ENCODE data around the gene UAP1L1. TPM values are rescaled to one million over a fixed set of nuclear protein-coding genes. Genes with fewer than 3 reads are reported as not detected.

The UAP1L1 gene
- total and polyA plus RNA-seq, 4 donors, result 0.35 to 2.3 (median 1.7) TPM

DNA sequence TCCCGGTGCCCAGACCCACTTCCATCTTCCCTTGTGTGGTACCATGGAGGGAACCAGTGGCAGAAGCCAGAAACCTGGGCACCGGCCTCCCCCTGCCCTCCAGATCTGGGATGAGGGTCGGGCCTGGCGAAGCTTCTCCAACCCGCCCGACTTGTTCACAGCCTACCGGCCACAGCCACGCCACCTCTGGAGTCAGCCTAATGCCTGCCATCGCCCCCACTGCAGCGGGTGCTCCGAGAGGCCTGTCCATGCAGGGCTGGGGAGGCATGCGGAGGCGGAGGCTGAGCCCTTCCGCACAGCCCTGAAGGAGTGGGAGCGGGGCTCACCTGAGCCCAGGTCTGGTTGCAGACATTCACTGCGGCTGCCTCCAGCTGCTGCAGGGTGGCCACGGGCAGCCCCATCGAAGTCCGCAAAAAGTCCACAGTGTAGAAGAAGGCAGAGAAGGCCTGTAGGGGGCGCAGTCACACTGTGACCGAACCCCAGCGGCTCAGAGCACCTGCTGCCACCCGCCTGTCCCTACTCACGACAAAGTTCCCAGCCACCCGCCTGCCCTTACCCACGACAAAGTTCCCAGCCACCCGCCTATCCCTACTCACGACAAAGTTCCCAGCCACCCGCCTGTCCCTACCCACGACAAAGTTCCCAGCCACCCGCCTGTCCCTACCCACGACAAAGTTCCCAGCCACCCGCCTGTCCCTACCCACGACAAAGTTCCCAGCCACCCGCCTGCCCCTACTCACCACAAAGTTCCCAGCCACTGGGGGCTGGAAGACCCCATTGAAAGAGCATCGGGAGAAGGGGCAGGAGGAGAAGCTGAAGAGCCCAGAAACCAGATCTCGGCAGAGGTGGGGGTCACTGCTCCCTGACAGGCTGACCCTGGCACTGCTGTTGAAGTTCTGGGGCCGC, 27.5 kb upstream of the UAP1L1 start:
- Histone ChIP-seq H3K4me1 (ENCODE audit: control insufficient read depth in 4 of 4, insufficient read depth in 4 of 4, low read length in 3 of 4) (peaks cover 6 to 39% (median 13%) of the 10 kb centered on the region in 4 donors), H3K27ac (ENCODE audit: low read depth in 1 of 2, low read length in 2 of 2) (no peak overlapping the region), H3K36me3 (ENCODE audit: control insufficient read depth in 4 of 4, insufficient read depth in 3 of 4, low read depth in 1 of 4, low read length in 3 of 4) (no peaks in the 10 kb centered on the region), H3K27me3 (ENCODE audit: control insufficient read depth in 4 of 4, insufficient read depth in 4 of 4, low read length in 3 of 4) (peaks cover 6 to 14% (median 8%) of the 10 kb centered on the region in 4 donors), H3K4me3 (ENCODE audit: low read depth in 1 of 3, low read length in 3 of 3) (no peak overlapping the region), H3K9ac (ENCODE audit: low read depth in 1 of 2, low read length in 2 of 2) (no peak overlapping the region), H3K9me3 (ENCODE audit: control insufficient read depth in 4 of 4, low read length in 3 of 4) (no peaks in the 10 kb centered on the region)
- WGBS, result 48% methylated on average over 38 of the region's 38 CpGs
- TF ChIP-seq FOXA1 (IDR thresholded peaks at IDR 0.05) (no peak), FOXA2 (IDR thresholded peaks at IDR 0.05) (no peak), HNF4G (IDR thresholded peaks at IDR 0.05) (no peak), HNF4A (conservative IDR thresholded peaks at IDR 0.05) (no peak), ZBTB33 (IDR thresholded peaks at IDR 0.05) (no peak), JUND (IDR thresholded peaks at IDR 0.05) (no peak), TAF1 (conservative IDR thresholded peaks at IDR 0.05) (no peak), CTCF (IDR thresholded peaks at IDR 0.05; ENCODE audit: low read depth, low read length, missing input control) (peak; percentile 56), RAD21 (IDR thresholded peaks at IDR 0.05) (peak; percentile 52 to 76)
- TF ChIP-seq, protein P1, sequence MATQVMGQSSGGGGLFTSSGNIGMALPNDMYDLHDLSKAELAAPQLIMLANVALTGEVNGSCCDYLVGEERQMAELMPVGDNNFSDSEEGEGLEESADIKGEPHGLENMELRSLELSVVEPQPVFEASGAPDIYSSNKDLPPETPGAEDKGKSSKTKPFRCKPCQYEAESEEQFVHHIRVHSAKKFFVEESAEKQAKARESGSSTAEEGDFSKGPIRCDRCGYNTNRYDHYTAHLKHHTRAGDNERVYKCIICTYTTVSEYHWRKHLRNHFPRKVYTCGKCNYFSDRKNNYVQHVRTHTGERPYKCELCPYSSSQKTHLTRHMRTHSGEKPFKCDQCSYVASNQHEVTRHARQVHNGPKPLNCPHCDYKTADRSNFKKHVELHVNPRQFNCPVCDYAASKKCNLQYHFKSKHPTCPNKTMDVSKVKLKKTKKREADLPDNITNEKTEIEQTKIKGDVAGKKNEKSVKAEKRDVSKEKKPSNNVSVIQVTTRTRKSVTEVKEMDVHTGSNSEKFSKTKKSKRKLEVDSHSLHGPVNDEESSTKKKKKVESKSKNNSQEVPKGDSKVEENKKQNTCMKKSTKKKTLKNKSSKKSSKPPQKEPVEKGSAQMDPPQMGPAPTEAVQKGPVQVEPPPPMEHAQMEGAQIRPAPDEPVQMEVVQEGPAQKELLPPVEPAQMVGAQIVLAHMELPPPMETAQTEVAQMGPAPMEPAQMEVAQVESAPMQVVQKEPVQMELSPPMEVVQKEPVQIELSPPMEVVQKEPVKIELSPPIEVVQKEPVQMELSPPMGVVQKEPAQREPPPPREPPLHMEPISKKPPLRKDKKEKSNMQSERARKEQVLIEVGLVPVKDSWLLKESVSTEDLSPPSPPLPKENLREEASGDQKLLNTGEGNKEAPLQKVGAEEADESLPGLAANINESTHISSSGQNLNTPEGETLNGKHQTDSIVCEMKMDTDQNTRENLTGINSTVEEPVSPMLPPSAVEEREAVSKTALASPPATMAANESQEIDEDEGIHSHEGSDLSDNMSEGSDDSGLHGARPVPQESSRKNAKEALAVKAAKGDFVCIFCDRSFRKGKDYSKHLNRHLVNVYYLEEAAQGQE (IDR thresholded peaks at IDR 0.05), result no peak
- peak; percentile 68 for DNase-seq (ENCODE audit: low spot score)

DNA sequence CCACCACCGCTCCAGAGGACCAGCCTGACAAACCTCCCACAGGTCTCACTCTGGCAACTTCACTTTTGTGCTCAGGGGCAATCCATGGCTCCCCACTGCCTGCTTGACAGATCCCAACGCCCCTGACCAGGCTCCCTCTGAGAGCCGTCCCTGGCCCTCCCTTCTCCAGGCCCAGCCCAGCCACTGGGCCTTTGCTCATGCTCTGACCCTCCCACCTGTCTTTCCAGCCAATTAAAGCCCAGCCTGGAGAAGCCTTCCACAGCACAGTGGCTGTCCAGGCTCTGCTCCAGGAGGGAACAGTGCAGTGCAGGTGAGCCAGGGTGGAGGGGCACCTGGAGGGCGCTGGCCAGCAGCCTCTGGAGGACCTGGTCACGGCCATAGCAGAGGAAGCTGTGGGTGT, 26.7 kb upstream of the UAP1L1 start:
- Histone ChIP-seq H3K4me3 (ENCODE audit: low read depth in 1 of 3, low read length in 3 of 3) (no peak overlapping the region), H3K9me3 (ENCODE audit: control insufficient read depth in 4 of 4, low read length in 3 of 4) (no peaks in the 10 kb centered on the region), H3K27me3 (ENCODE audit: control insufficient read depth in 4 of 4, insufficient read depth in 4 of 4, low read length in 3 of 4) (peaks cover 0 to 11% (median 8%) of the 10 kb centered on the region in 4 donors), H3K9ac (ENCODE audit: low read depth in 1 of 2, low read length in 2 of 2) (no peak overlapping the region), H3K27ac (ENCODE audit: low read depth in 1 of 2, low read length in 2 of 2) (no peak overlapping the region), H3K36me3 (ENCODE audit: control insufficient read depth in 4 of 4, insufficient read depth in 3 of 4, low read depth in 1 of 4, low read length in 3 of 4) (no peaks in the 10 kb centered on the region), H3K4me1 (ENCODE audit: control insufficient read depth in 4 of 4, insufficient read depth in 4 of 4, low read length in 3 of 4) (peaks cover 13 to 43% (median 20%) of the 10 kb centered on the region in 4 donors)
- TF ChIP-seq FOXA1 (IDR thresholded peaks at IDR 0.05) (no peak), FOXA2 (IDR thresholded peaks at IDR 0.05) (no peak), HNF4A (conservative IDR thresholded peaks at IDR 0.05) (no peak), NR2F2 (IDR thresholded peaks at IDR 0.05) (no peak), ATF3 (IDR thresholded peaks at IDR 0.05) (no peak), RAD21 (IDR thresholded peaks at IDR 0.05) (no peak), CTCF (IDR thresholded peaks at IDR 0.05; ENCODE audit: low read depth, low read length, missing input control) (no peak), RXRA (IDR thresholded peaks at IDR 0.05) (no peak)
- TF ChIP-seq, protein P2, sequence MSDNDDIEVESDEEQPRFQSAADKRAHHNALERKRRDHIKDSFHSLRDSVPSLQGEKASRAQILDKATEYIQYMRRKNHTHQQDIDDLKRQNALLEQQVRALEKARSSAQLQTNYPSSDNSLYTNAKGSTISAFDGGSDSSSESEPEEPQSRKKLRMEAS (IDR thresholded peaks at IDR 0.05), result no peak
- TF ChIP-seq, protein P1 (IDR thresholded peaks at IDR 0.05), result no peak
- WGBS, result 85% methylated on average over 5 of the region's 5 CpGs
- DNase-seq (ENCODE audit: low spot score), result no peak

Data from liver (tissue), 9 donors.